PC-3 (cell line): ENCODE data around the gene HEMGN. TPM values are rescaled to one million over a fixed set of nuclear protein-coding genes. Genes with fewer than 3 reads are reported as not detected.

Experiments used
- ATAC-seq: fragments of 200-7000 bp; cut with Tn5 transposase; 2 replicates; pipeline ENCODE4 v1.9.1; 2020; ENCODE audit warnings: mild to moderate bottlenecking, moderate library complexity
- BruUV-seq: library from RNA; stranded (reverse); fragments of 400-500 nt; replicated peaks from 2 replicates; lab custom pipeline; 2021; lab: Mats Ljungman, UMichigan
- CTCF ChIA-PET: fragments of 300-600 bp; sonication (Branson Sonifier 250); formaldehyde crosslinking; loops from one replicate; lab custom pipeline; 2022; ENCODE audit warnings: antibody characterized with exemption; lab: Charles Lee
- POLR2A ChIA-PET: fragments of 300-600 bp; sonication (Branson Sonifier 250); formaldehyde crosslinking; loops from one replicate; lab custom pipeline; 2022; ENCODE audit warnings: antibody characterized with exemption; ENCODE audit not compliant: unreplicated experiment; lab: Charles Lee
- DNase-seq: peaks from one replicate; pipeline ENCODE4 v3.0.0-alpha.2; 2015
- H2AFZ ChIP-seq: fragments of 300-600 bp; sonication (generic); 2 replicates; pipeline ENCODE4 v1.6.0; 2016; ENCODE audit warnings: antibody characterized with exemption, low read length
- H3F3A ChIP-seq: fragments of 300-600 bp; sonication (generic); one replicate; pipeline ENCODE4 v1.6.0; 2017; ENCODE audit warnings: antibody characterized with exemption, low read length, control low read depth, mild to moderate bottlenecking; ENCODE audit not compliant: unreplicated experiment
- H3K27ac ChIP-seq: fragments of 300-600 bp; sonication (generic); 2 replicates; pipeline ENCODE4 v1.5.1; 2016; ENCODE audit warnings: mild to moderate bottlenecking, low read length
- H3K27me3 ChIP-seq: fragments of 300-600 bp; sonication (generic); 2 replicates; pipeline ENCODE4 v1.6.1; 2016; ENCODE audit warnings: low read length, mixed read lengths
- H3K36me3 ChIP-seq: fragments of 300-600 bp; sonication (generic); 2 replicates; pipeline ENCODE4 v1.6.1; 2016; ENCODE audit warnings: low read depth, mixed run types, low read length, mixed read lengths
- H3K4me1 ChIP-seq: fragments of 300-600 bp; sonication (generic); 2 replicates; pipeline ENCODE4 v1.5.1; 2016; ENCODE audit warnings: low read length; ENCODE audit not compliant: insufficient read depth
- H3K4me2 ChIP-seq: fragments of 300-600 bp; sonication (generic); 2 replicates; pipeline ENCODE4 v1.6.0; 2016; ENCODE audit warnings: low read length
- H3K4me3 ChIP-seq: fragments of 300-600 bp; sonication (generic); 2 replicates; pipeline ENCODE4 v1.5.1; 2016; ENCODE audit warnings: mild to moderate bottlenecking, low read length, mixed read lengths
- H3K79me2 ChIP-seq: fragments of 300-600 bp; sonication (generic); 2 replicates; pipeline ENCODE4 v1.6.1; 2017; ENCODE audit warnings: low read length, mixed read lengths
- H3K9ac ChIP-seq: fragments of 300-600 bp; sonication (generic); 2 replicates; pipeline ENCODE4 v1.6.0; 2016; ENCODE audit warnings: mild to moderate bottlenecking, low read length
- H3K9me2 ChIP-seq: fragments of 300-600 bp; sonication (generic); replicated peaks from 2 replicates; pipeline ENCODE4 v1.6.1; 2016; ENCODE audit warnings: mixed run types, low read length, mixed read lengths
- H3K9me3 ChIP-seq: fragments of 300-600 bp; sonication (generic); 2 replicates; pipeline ENCODE4 v1.6.1; 2016; ENCODE audit warnings: low read length, mixed read lengths
- H4K20me1 ChIP-seq: fragments of 300-600 bp; sonication (generic); 2 replicates; pipeline ENCODE4 v1.6.1; 2016; ENCODE audit warnings: low read length, mixed read lengths
- EZH2 ChIP-seq: fragments of 300-600 bp; sonication (generic); IDR thresholded peaks from one replicate; pipeline ENCODE4 v1.6.1; 2017; ENCODE audit warnings: antibody characterized with exemption, mild to moderate bottlenecking, low read length; ENCODE audit not compliant: unreplicated experiment
- EZH2phosphoT487 ChIP-seq: fragments of 300-600 bp; sonication (generic); IDR thresholded peaks from 2 replicates; pipeline ENCODE4 v1.6.1; 2018; ENCODE audit warnings: mild to moderate bottlenecking, antibody characterized with exemption, low read length, borderline replicate concordance
- intact Hi-C: fragments of 100-400 bp; cut with micrococcal nuclease; formaldehyde crosslinking; loops from 2 replicates; pipeline ENCODE4 v1.9.0; 2023
- total RNA-seq: library from RNA; depleted of rRNA; stranded (reverse); fragments of >200 nt; gene quantifications from 2 replicates; pipeline ENCODE4 v1.2.3, GENCODE V29; 2014
- TF ChIP-seq, protein P1 (sequence below): fragments of 300-600 bp; sonication (generic); conservative IDR thresholded peaks from 2 replicates; pipeline ENCODE4 v1.5.1; 2017; ENCODE audit warnings: antibody characterized with exemption, low read depth, mild to moderate bottlenecking, low read length

The HEMGN gene
- total RNA-seq, 1 experiment from 2014 or later: not detected

DNA sequence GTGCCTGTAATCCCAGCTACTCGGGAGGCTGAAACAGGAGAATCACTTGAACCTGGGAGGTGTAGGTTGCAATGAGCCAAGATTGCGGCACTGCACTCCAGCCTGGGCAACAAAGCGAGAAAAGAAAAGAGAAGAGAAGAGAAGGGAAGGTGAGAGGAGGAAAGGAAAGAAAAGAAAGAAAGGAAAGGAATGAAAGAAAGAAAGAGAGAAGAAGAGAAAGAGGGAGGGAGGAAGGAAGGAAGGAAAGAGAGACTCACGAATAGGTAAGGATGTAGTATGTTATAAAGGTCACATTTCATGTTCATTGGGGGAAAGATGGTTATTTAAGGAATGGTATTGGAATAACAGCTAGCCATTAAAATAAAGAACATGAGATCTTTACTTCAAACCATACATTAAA lies 34.8 kb upstream of the HEMGN start:
- intact Hi-C loops: no loop called here
- no peak overlapping the region for H3K9ac ChIP-seq
- H4K20me1 ChIP-seq: no peaks in the 10 kb centered on the region
- H2AFZ ChIP-seq: no peak overlapping the region
- H3K4me2 ChIP-seq: no peak overlapping the region
- no peaks in the 10 kb centered on the region for H3K27me3 ChIP-seq
- ChIA-PET CTCF (no interaction called here), POLR2A (no interaction called here)
- no peaks in the 10 kb centered on the region for H3K36me3 ChIP-seq
- no peak overlapping the region for H3K27ac ChIP-seq
- TF ChIP-seq EZH2phosphoT487 (no peak), EZH2 (no peak)
- TF ChIP-seq, protein P1, sequence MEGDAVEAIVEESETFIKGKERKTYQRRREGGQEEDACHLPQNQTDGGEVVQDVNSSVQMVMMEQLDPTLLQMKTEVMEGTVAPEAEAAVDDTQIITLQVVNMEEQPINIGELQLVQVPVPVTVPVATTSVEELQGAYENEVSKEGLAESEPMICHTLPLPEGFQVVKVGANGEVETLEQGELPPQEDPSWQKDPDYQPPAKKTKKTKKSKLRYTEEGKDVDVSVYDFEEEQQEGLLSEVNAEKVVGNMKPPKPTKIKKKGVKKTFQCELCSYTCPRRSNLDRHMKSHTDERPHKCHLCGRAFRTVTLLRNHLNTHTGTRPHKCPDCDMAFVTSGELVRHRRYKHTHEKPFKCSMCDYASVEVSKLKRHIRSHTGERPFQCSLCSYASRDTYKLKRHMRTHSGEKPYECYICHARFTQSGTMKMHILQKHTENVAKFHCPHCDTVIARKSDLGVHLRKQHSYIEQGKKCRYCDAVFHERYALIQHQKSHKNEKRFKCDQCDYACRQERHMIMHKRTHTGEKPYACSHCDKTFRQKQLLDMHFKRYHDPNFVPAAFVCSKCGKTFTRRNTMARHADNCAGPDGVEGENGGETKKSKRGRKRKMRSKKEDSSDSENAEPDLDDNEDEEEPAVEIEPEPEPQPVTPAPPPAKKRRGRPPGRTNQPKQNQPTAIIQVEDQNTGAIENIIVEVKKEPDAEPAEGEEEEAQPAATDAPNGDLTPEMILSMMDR: no peak
- no peaks in the 10 kb centered on the region for H3K79me2 ChIP-seq
- H3K9me2 ChIP-seq: no peaks in the 10 kb centered on the region
- no TSS peak for BruUV-seq
- no peaks in the 10 kb centered on the region for H3F3A ChIP-seq
- no peaks in the 10 kb centered on the region for H3K9me3 ChIP-seq
- H3K4me3 ChIP-seq: no peak overlapping the region
- H3K4me1 ChIP-seq: no peaks in the 10 kb centered on the region
- DNase-seq (no peak), ATAC-seq (no peak)

DNA sequence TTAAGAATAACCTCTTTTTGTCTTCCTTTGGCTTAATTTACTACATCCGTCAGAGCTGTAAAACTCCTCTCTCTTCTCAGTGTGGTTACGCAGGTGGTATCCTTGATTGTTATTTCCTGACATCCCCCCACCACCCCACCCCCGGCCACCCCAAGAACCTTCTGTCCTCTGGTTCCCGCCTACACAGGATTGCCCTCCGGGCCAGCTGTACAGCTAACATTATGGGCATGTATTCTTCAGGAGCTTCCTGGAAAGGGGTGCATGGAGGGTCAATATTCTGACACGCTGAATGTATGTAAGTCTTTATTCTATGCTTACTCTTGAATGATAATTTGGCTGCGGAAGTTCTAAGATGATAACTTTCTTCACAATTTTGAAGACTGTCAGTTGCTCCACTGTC lies 32.2 kb upstream of the HEMGN start:
- Histone ChIP-seq H3K9ac (no peak overlapping the region), H3K4me2 (no peak overlapping the region), H3K4me3 (no peak overlapping the region), H3K9me2 (no peaks in the 10 kb centered on the region), H3K36me3 (no peaks in the 10 kb centered on the region), H3K79me2 (no peaks in the 10 kb centered on the region), H3K27me3 (no peaks in the 10 kb centered on the region), H4K20me1 (no peaks in the 10 kb centered on the region), H2AFZ (no peak overlapping the region), H3K27ac (no peak overlapping the region), H3K4me1 (no peaks in the 10 kb centered on the region), H3K9me3 (no peaks in the 10 kb centered on the region), H3F3A (no peaks in the 10 kb centered on the region)
- CTCF ChIA-PET: no interaction called here
- intact Hi-C loops: no loop called here
- TF ChIP-seq EZH2phosphoT487 (no peak), EZH2 (no peak)
- TF ChIP-seq, protein P1: no peak
- no peak for DNase-seq
- POLR2A ChIA-PET: no interaction called here
- ATAC-seq: no peak
- BruUV-seq: no TSS peak

DNA sequence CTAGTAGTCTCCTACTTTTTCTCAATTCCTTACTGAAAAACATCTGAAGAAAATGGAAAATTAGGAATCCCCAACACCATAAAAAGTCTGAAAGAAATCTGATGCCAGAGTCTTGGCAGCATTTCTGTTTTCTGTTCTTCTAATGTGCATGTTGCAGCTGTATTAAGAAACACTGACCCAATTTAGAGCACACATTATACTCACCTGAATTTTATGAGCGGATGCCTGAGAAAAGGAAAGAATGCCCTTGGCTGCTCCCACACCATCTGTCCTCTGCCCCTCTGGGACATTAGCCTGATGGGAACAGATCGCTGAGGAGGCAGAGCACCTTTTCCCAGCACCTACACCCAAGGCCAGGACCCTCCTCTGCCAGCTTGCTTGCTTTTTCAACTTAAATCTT lies 31.0 kb upstream of the HEMGN start:
- Histone ChIP-seq H3K4me1 (no peaks in the 10 kb centered on the region), H3K9ac (no peak overlapping the region), H3K9me2 (no peaks in the 10 kb centered on the region), H3K36me3 (no peaks in the 10 kb centered on the region), H3K9me3 (no peaks in the 10 kb centered on the region), H3K4me2 (no peak overlapping the region), H3K27ac (no peak overlapping the region), H4K20me1 (no peaks in the 10 kb centered on the region), H3K27me3 (no peaks in the 10 kb centered on the region), H3K79me2 (no peaks in the 10 kb centered on the region), H2AFZ (no peak overlapping the region), H3F3A (no peaks in the 10 kb centered on the region), H3K4me3 (no peak overlapping the region)
- ChIA-PET POLR2A (no interaction called here), CTCF (no interaction called here)
- TF ChIP-seq EZH2 (no peak), EZH2phosphoT487 (no peak)
- TF ChIP-seq, protein P1: no peak
- ATAC-seq (no peak), DNase-seq (no peak)
- no TSS peak for BruUV-seq
- intact Hi-C loops: no loop called here
